GM19395 (cell line): ENCODE measurements around the gene KDM1A.

Experiments used
- ATAC-seq: cut with Tn5 transposase; IDR thresholded peaks from one replicate; pipeline ENCODE4 v1.9.1; 2021; ENCODE audit warnings: mild to moderate bottlenecking, moderate library complexity; ENCODE audit not compliant: unreplicated experiment

The KDM1A gene

DNA sequence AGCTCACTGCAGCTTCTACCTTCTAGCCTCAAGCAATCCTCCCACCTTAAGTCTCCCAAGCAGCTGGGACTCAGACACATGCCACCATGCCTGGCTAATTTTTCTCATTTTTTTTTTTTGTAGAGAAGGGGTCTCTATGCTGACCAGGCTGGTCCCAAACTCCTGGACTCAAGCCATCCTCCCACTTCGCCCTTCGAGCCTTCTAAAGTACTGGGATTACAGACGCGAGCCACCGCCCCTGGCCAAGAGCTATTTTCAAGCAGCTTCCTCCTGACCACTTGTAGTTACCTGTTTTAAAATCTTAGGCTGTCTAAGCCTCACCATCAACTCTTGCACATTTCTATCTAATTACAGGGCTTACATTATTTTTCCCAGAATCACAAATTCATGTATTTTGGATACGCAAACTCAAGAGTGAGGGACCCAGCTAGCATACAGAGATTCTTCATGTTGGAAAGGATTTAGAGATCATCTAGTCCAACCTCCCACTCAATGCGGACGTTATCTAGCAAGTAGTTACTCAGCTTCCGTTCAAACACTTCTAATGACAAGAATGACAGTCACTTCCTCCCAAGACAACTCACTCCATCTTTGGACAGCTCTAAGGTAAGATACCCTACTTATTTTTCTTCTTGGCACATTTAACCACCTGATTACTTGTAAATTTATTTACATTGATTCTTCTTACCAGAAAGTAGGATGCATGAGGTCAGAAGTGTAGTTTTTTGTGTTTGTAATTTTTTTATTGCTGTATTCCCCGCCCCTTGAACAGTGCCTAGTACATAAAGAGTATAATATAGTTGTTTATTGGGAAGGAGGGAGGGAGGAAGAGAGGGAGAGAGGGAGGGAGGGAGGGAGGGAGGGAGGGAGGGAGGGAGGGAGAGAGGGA lies 84.0 kb downstream of the KDM1A start:
- ATAC-seq, result no peak

DNA sequence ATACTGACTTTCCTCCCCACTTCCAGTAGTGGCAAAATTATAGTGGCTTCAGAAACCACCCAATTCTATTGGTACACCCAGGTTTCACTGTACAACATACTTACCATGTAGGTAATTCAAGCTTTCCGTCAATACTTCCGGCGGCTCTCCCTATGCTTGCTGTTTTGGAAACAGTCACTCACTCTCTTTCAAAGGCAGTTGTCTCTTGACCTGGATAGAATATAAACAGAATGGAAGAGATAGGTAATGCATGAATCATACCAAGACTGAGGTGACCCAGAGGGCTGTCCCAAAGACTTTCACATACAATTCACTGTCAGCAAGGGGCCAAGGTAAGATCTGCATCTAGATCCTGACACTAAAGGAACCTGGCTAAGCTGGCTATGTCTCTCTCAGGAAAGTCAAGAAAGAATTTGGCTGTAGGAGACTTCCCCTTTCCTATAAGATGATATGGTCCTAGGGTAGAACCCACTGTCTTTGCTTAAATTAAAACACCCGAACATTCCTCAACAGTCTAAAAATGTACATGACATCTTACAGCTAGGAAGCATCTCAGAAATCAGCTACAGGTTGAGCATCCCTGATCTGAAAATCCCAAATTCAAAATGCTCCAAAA lies 89.8 kb downstream of the KDM1A start:
- ATAC-seq, result no peak

DNA sequence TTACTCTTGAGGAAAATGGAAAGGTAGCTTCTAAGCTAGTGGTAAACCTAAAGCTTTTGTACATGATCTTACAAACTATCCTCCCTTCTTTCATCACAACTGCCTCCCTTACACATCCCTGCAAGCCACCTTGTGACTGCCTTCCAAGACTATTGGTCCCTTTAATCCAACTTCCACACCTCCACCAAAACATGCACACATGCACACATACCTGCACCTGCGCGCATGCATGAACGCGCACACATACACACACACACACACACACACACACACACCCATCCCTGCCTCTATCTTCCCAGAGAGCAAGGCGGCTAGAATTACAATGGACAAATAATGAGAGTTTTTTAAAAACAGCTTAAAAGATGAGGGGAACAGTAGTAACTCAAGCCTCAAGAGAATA lies 91.1 kb downstream of the KDM1A start:
- no peak for ATAC-seq

DNA sequence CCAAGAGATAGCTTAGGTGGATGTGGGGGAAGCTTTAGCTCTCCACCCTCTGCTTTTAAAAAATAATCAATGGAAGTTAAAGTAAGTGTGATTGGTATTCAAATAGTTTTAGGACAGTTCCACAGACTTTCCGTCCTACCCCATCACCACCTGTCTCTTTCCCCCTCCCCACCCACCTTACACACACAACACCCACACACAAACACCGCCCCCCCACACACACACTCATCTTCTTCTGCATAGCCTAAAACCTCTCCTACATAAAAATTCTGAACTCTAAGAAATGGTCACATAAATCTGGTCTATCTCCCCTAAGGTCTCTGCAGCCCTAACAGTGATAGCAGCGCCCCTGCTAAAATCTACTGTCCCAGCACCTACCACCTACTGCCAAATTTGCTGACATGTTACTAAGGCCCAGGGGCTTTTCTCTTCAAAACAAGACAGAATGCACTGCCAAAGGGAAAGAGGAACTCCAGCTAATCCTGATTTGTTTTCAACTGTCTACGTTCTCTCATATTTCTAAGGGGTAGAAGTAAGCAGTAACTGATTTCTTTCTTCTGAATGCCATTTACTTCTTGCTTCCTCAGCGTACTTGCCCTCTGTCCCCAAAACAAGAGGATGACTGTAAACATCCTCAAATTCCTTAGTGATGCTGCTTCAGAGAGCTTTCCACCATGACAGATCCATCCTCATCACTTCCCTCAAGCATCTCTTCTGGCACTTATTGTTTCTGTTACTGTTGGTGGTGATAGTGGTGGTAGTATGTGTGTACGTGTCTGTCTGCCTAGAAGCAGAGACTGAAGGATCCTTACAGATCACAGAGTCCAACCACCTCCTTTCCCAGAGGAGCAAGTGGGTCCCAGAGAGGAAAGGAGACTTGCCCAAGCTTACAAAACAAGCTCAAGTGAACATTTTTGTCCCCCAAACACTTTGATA lies 92.6 kb downstream of the KDM1A start:
- no peak for ATAC-seq

DNA sequence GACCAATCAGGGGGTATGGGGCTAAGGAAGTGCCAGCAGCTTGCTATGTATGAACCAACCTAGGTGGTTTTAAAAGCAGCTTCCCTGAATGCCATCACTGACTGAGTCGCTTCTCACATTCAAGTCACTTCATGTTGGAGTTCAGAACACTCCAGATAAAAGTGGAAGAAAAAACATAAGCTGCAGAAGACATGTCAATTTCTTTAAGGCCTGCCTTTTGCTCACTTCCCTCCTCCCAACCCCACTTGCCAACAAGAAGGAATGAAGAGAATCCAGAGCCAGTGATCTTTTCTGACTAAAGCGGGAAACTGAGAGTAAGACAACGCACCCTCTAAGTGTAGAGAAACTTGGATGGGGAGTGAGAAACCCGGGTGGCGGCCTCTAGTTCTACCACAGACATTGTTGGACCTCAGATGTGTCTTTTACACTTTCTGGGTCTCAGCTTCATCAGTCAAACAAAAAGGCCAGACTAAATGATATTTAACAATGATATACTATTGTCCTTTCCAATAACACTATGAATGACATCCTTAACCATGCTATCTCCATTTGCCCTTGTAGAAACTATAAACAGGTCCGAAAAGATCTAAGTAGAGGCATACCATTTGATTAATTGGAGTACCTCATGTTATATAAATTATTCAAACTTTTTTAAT lies 95.3 kb downstream of the KDM1A start:
- no peak for ATAC-seq

DNA sequence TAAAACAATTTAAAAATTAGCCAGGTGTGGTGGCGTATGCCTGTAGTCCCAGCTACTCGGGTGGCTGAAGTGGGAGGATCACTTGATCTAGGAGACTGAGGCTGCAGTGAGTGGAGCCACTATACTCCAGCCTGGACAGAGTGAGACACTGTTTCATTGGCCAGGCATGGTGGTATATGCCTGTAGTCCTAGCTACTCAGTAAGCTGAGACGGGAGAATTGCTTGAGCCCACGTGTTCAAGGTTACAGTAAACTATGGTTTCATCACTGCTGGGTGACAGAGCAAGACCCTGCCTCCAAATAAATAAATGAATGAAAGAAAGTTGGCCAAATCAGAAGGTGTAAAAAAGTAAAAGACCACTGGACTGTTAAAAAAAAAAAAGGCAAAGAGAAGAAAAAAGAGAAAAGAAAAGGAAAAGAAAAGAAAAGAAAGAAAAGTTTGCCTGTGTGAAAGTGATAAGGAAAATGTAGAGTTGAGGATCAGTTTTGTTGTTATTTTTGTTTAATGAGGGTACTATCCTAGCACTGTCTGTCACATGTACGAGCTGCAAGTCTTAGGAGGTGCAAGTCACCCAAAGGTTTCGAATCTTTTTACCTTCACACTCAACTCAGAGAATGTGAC lies 97.1 kb downstream of the KDM1A start:
- ATAC-seq, result no peak

DNA sequence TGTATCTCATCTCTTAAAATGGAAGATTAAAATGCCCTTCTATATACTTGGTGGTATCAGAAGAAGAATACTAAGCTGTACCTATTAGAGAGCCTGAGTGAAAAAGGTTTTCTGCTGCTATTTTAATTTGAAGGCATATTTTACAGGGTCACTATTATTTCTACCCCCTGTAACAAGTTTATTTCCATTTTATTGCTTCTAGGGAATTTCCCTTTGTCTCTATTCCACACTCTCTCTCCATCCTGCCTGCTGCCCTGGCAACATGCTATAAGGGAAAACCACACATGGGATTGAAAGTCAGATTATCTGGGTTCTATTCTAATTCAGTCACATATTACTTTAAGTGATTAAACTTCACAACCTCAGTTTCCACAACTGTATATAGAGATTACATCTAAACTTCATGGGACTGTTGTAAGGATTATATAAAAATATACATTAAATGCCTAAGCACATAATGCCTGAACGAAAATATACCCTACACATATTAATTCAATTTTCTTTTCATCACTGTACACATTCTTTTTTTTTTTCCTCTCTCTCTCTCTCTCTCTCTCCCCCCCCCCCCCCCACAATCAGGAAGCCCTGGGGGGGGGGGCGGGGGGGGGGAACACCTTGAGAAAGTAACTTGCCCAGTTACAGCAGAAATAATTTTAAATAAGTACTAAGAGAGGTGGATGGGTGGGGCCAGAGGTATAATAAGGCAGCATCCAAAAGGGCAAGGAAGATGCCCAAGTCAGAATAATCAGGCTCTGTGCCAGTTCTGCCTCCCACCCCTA lies 97.8 kb downstream of the KDM1A start:
- ATAC-seq, result no peak

DNA sequence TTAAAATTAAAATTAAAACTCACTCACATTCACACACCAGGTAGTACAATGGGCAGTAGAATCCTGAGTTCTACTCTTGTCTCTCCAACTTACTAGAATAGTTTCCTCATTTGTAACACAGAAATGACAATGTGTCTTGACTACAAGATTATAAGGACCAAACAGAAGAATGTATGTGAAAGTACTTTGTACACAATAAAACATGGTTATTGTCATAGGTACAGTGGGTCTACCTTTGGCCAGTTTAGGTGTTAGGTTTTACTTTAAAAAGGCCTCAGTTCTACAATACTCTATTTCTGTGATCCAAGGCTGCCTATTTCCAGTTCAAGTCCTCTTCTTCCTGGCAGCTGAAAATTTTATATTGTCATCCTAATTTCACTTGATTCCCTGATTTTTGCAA lies 99.1 kb downstream of the KDM1A start:
- ATAC-seq, result no peak

DNA sequence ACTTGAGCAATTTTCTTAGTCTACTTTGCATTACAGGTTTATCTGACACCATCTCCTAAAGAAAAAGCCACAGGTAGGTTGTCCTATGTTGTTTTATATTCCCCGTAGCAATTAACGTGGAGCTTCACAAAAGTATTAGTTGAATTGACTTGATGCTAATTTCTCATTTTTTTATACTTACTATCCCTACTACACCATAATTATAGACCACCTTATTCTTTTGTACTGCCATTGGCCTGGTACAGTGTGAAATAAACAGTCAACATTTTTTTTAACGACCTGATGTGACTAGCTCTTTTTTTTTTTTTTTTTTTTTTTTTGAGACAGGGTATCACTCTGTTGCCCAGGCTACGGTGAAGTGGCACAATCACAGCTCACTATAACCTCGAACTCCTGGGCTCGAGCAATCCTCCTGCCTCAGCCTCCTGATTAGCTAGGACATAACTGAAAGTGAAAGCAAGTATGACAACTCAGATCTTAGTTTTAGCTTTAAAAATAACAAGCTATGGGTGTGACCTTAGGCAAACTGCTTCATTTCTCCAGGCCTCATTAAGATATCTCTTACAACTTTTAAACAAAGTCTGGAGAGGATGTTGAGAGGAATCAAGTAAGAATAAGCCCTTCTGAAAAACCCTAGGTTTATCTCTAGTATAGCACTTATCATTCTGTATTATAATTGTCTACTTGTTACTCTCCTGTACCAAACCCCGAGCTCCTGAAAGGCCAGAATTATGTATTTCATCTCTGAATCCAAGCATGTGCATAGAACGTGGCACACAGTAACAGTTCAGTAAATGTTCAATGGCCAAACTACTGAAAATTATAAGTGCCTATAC lies 99.9 kb downstream of the KDM1A start:
- ATAC-seq, result no peak

DNA sequence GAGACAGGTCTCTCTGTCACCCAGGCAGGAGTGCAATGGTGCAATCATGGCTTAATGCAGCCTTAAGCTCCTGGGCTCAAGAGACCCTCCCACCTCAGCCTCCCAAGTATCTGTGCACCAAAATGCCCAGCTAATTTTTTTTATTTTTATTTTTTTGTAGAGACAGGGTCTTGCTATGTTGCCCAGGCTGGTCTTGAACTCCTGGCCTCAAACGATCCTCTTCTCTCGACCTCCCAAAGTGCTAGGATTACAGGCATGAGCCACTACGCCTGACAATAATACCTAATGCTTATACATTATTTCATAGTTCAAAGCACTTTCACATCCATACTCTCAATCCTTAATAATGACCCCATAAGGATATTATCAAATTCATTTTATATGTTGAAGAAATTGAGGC lies 101.1 kb downstream of the KDM1A start:
- ATAC-seq, result no peak

DNA sequence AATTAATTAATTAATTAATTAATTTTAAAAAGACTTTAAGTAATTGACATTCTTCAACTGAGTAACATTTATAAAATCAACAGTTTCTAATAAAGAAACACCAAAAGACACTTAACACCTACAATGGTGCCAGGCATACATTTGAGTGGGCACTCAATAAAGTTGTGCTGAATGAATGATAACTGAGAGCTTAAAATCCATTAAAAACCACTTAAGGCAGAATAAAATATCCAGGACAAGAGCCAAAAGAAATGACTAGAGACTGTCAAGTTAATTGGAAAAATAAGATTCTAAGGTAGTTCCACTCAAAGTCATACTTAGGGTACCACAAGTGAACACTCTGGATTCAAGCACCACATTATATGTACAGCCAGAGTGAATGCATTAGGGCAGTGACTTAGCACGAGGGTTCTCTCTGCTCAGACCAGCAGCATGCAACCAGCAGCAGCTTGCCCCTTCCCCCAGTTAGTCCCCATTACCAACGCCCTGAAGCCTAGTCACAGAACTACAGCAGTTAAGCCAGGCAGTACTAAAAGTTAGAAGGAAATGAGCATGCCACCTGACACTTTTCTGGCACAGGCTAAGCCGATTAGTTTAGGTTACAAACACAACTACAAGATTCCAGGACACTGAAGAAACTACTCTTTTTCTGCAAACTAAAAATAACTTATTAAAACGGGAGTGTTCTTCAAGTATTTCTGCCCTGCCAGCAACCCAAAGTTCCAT lies 102.9 kb downstream of the KDM1A start:
- ATAC-seq, result no peak

DNA sequence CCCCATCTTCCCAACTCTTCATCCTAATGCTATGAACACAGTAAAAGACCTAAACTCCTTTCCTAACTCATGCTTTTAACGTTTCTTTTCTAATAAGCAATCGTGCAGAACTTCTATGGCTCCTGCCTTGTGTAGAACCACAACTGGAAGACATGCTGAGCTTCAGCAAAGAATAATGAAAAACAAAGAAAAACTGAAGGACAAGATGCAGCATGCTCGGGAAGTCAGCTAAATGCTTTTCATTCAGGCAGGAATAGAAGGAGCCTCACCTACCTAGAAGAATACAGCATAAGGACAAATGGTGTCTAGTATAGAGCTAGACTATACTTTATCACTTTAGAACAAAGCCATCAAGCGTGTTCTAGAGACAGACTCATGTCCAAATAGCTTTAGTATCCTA lies 103.5 kb downstream of the KDM1A start:
- no peak for ATAC-seq

DNA sequence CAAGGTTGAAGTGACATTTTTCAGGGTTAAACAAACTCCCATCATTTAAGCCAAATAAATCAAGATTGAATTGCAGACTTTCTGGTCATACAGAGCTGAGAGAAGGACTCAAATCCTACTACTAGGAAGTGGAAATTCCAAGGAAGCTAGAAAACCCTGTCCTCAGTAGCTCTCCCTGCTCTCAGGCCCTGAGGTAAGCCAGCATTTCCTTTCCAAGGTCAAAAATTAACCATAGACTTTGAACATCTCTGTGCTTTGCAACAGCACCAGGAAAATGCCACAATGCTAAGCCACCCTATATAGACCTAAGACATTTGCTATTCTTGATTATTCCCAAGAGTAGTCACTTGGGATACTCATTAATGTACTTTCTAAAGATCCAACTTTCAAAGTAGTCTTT lies 104.3 kb downstream of the KDM1A start:
- no peak for ATAC-seq

DNA sequence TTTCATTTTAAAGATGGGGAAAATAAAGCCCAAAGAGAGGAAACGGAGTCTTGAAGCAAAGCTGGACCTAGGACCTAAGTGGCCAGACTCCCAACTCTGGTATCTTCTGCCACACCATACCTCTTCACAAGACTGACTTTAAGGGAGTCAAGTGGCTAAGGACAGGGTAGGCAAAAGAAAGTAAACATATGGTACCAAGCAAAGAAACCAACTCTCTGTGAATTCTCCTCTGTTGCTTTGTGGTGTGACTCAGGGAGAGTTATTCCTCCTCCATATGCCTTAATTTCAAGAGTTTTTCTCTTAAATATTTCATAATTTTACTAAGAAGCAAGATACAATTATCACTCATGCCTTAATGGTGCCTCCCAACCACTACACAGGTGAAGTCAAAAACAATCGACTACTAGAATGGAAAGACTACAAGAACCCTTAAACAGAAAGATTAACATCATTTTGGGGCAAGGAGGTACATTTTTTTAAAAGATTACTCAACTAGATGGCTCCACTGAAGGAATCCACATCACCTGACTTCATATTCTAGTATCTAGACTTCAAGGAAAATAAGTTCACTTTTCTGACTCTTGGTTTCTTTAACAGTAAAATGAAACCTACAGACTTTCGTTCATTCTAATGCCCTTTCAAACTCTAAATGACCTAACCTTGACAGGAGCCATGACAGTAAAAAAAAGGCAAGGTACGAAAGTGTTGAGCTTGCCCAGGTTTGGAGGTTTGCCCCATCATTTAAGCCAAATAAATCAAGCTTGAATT lies 105.2 kb downstream of the KDM1A start:
- no peak for ATAC-seq

DNA sequence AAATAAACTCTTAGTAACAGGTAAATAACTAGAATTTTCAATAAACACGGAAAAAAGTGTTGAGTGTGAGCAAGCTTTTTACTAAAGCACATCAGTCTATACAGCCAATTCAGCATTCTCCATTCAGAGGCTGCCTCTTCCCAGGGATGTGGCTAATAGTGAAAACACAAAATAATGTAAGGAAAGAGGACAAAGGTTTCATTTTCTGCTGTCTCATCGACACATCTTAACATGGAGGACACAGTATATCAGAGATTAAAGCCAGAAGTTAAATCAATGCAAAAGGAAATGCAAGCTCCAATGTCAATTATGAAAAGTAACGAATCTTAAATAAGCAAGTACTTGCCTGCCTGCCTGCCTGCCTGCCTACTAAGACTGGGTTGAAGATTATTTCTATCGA lies 106.2 kb downstream of the KDM1A start:
- ATAC-seq, result no peak

DNA sequence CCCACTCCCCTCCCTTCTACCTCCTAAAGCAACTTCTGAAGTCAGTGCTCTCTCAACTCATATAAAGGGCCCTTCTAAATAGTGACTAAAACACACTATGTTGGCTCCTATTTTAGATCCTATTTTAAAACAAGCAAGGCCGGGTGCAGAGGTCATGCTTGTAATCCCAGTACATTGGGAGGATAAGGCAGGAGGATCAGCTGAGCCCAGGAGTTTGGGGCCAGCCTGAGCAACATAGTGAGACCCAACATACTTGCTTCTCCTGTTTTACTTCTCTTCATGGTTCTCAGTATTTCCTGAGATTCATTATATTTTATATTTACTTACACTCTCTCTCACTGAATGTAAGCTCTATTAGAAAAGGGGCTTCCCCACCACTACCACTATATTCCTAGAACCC lies 106.9 kb downstream of the KDM1A start:
- ATAC-seq, result no peak

DNA sequence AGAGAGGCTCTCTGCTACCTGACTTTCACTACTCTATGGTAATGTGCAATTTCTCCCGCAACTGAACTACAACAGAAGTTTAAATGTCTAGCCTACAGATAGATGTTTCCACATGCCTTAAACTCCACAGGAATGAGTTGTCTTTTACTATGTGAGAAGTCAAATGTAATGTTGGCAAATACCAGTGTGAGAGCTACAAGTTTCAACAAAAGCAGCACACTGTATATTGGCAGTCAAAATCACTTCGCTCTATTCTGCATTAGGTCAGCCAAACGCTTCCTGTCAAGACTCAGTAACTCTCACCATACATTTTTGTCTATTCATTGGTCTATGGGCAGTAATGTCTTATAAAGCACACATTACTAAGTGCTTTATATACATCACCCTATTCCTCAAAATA lies 107.5 kb downstream of the KDM1A start:
- ATAC-seq, result no peak
